Daoy (cell line): Measurements from ENCODE around the gene GCK. TPM values are rescaled to one million over a fixed set of nuclear protein-coding genes. Genes with fewer than 3 reads are reported as not detected.
A peak's percentile ranks its signal among the peaks of the same experiment; 100 is the strongest.

Experiments used
- DNase-seq: peaks from one replicate; pipeline ENCODE4 v3.0.0-alpha.2; 2015; ENCODE audit warnings: low read depth
- total RNA-seq: library from RNA; depleted of rRNA; stranded (reverse); fragments of >200 nt; shearing (Covaris generic); gene quantifications from 2 replicates; pipeline ENCODE4 v1.2.3, GENCODE V29; 2014; rRNA removed

GCK gene
- total RNA-seq = 0.46 TPM in 1 of 2 replicates, not detected in the other

- DNase-seq = no peak
Observed at GRCh38 chr7:44189286-44189992, at the start of gene GCK. TSS of gene GCK (minus strand) at chr7:44189439. CDS start at chr7:44188953, 486 bp downstream.

- no peak for DNase-seq
Observed at GRCh38 chr7:44238116-44238695, 49.0 kb upstream of the GCK start.

GRCh38 chr7:44237696-44238095 lies 48.5 kb upstream of the GCK start:
- DNase-seq = no peak

DNA sequence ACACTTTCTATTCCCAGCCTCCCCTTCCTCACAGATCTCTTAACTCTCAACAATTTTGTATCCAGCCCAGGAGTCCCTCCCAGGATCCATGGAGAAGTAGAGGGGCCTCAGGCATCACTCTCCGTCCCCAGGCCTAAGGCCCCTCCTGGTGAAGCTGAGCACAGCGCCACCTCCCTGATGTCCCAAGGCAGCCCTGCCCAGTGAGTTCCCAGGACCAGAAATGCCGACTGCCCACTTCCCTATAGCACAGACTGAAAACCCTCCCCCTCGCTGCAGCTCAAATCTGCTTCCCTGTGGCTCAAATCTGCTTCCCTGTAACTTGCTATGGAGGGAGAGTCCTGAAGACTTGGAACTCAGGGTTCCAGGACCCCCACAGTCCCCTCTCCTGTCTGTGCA lies 47.1 kb upstream of the GCK start:
- no peak for DNase-seq

DNA sequence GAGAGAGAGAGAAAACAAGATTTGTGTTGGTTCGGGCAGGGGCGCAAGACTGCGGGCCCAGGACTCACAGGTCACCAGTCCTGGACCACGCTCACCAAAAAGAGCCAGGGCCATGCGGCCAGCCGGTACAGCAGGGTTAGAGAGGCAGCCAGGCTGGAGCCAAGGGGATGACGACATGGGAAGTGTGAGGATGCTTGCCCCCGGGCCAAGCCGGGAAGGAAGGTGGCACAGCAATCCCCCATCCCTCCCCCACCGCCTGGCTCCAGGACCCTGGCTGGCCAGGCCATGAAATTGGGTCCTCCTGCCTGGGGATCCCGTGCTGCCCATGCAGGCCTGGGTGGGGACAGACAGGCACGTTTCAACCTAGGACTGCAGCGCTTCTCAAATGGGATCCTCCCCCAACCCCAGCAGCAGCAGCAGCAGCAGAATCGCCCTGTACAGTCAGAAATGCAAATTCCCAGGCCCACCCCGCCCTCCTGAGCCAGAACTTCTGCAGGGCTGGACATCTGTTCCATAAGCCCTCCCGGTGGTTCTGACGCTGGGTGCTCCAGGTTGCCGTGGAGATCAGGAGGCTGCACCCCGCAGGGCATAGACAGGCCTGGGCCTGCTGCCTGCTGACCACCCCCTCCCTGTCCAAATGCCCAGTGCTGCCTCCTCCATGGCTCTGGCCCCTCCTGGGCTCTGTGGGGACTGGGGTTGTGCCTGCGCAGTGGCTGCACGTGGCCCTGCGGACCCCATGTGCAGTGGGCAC lies 46.5 kb upstream of the GCK start:
- DNase-seq = no peak

GRCh38 chr7:44235066-44235465 lies 45.8 kb upstream of the GCK start:
- no peak for DNase-seq

- DNase-seq = no peak
Observed at GRCh38 chr7:44232901-44233715, 43.9 kb upstream of the GCK start.

DNA sequence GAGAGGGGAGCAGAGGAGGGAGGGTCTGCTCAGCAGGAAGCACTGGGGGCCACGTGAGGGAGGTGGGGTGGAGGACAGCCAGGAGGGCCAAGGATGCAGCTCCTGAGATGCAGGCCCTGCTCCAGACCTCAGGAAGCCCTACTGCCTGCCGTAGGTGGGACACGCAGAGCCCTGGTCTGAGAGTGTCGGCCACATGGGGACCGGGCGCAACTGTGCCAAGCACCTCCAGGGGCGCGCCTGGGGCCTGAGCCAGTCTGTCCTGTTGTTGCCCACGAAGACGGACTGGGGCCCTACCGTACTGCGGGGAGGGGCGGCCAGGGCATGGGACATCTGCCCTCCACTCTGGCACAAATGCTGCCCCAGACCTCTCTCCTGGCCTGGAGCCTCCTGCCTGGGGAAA lies 43.2 kb upstream of the GCK start:
- DNase-seq = no peak

DNA sequence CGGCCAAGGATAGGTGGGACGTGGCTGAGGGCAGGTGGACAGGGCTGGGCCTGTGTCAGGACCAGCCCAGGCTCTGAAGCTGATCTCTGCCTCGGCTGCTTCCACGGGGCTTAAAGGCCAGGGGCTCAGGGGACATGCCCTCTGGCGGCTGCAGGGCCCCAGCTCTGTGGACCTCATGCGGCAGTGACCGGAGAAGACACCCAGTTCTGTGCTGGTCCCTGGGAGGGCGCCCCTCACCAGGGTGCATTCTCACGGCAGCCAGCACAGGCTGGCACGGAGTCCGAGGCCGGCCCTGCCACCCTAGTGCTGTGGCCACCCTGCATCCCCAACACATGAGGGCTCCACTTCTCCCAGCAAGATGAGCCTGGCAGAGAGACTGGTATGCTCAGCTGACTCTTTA lies 41.8 kb upstream of the GCK start:
- DNase-seq = no peak

- no peak for DNase-seq
Observed at GRCh38 chr7:44230286-44230685, 41.0 kb upstream of the GCK start.

DNA sequence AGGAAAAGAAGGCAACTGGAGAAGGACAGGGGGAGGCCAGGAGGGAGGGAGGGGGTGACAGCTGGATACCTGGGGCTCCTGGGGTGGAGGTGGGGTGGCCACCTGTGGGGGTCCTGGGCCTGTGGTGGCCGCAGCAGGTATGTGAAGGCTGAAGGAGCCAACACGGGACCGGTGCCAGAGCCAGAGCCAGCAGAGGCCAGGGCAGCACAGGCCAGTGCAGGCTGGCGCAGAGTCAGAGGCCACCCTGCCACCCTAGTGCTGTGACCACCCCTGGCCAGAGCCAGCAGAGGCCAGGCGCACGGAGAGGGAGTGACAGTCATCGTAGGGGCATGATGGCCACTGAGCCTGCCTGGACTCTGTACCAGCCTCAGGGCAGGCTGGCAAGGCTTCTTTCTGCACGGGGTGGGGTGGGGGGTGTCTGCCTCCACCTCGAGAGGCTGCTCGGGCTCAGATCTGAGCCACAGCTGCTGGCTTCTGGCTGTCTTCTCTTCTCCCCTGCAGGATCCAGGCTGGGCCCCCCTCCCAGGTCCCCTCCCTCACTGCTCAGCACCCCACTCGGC lies 40.4 kb upstream of the GCK start:
- DNase-seq = no peak

DNA sequence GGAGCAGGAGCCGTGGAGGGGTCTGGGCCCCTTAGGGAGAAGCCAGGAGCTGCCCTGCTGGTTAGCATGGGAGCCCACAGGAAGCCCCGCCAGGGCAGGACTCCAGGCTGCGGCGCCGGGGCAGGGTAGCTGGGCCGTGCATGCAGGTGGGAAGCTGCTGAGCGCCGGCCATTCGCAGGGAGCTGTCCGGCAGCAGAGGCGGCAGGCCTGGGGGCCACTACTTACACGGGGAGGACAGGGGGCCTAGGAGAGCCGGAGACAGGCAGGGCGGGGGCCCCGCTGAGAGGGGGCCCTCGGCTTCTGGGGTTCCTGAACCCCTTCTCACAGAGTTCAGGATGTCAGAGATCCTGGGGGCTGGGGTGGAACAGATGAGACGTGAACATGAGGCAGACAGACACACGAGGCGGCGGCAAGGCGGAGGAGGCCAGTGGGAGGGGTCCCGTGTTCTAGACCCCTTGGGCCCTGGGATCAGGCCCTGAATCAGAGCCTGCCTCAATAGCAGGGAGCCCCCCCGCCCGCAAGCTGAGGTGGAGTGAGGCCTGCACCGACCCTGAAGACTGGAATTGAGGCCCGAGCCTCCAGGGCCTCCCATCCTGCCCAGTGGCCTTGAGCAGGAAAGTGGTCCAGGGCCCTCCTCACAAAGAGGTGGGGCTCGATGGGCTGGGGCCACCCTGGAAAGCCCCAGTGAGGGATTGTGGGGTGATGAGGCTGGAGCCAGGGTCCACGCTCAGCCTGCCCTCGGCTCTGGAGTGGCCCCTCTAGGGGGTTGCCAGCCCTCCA lies 39.5 kb upstream of the GCK start:
- no peak for DNase-seq

- DNase-seq = no peak
Observed at GRCh38 chr7:44227911-44228310, 38.7 kb upstream of the GCK start.

DNA sequence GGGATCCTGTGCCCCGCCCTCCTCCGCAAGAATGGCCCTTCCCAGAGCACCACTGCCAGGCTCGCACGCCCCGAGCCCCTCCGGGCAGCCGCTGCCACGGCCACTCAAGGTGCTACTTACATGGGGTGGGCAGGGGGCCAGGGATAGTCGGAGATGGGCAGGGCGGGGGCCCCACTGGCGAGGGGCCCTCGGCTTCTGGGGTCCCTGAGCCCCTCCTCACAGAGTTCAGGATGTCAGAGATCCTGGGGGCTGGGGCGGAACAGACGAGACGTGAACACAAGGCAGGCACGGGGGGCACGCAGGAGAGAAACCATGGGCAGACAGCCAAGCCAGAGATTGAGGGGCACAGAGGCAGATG lies 37.1 kb upstream of the GCK start:
- no peak for DNase-seq

- peak; percentile 55 for DNase-seq
Observed at GRCh38 chr7:44225566-44226395, 36.5 kb upstream of the GCK start.

- DNase-seq = no peak
Observed at GRCh38 chr7:44224974-44225565, 35.8 kb upstream of the GCK start.

- DNase-seq = no peak
Observed at GRCh38 chr7:44224080-44224973, 35.1 kb upstream of the GCK start.

GRCh38 chr7:44223362-44224079 lies 34.3 kb upstream of the GCK start:
- no peak for DNase-seq
